GM19372 (cell line): ENCODE measurements around the gene TUBB.

Experiments
- ATAC-seq: cut with Tn5 transposase; IDR thresholded peaks from one replicate; pipeline ENCODE4 v1.9.1; 2021; ENCODE audit warnings: mild to moderate bottlenecking, low read depth, moderate library complexity; ENCODE audit not compliant: unreplicated experiment

Gene TUBB

GRCh38 chr6:30686908-30687658, 33.1 kb upstream of the TUBB start:
- peak; percentile 52 for ATAC-seq

GRCh38 chr6:30687659-30688431, 32.3 kb upstream of the TUBB start:
- no peak for ATAC-seq

- no peak for ATAC-seq
These were observed 31.6 kb upstream of the TUBB start for GRCh38 chr6:30688569-30688968.

GRCh38 chr6:30689022-30689865, 30.9 kb upstream of the TUBB start:
- ATAC-seq = no peak

GRCh38 chr6:30689985-30690384, 30.2 kb upstream of the TUBB start:
- ATAC-seq = no peak

GRCh38 chr6:30690403-30691207, 29.5 kb upstream of the TUBB start, which contains the start of gene NRM:
TSS of gene NRM (minus strand) at chr6:30690984. CDS start at chr6:30690974, 10 bp downstream.
- no peak for ATAC-seq

GRCh38 chr6:30691208-30691847, 28.8 kb upstream of the TUBB start:
- ATAC-seq = no peak

GRCh38 chr6:30696432-30696831, 23.7 kb upstream of the TUBB start:
- no peak for ATAC-seq

- ATAC-seq = no peak
These were observed 19.8 kb upstream of the TUBB start for GRCh38 chr6:30700340-30700739.

- ATAC-seq = no peak
These were observed 17.1 kb upstream of the TUBB start for GRCh38 chr6:30703011-30703410.

- ATAC-seq = no peak
These were observed 16.3 kb upstream of the TUBB start for GRCh38 chr6:30703821-30704220.

- ATAC-seq = no peak
These were observed 14.5 kb upstream of the TUBB start for GRCh38 chr6:30705620-30706019.

GRCh38 chr6:30707281-30707850, 12.8 kb upstream of the TUBB start:
- ATAC-seq = no peak

- no peak for ATAC-seq
These were observed 10.9 kb upstream of the TUBB start for GRCh38 chr6:30709101-30709868.

- peak; percentile 60 for ATAC-seq
These were observed 8.3 kb upstream of the TUBB start for GRCh38 chr6:30711758-30712380.

GRCh38 chr6:30712441-30712945, 7.7 kb upstream of the TUBB start:
- no peak for ATAC-seq

- no peak for ATAC-seq
These were observed 5.9 kb upstream of the TUBB start for GRCh38 chr6:30714263-30714662.

- ATAC-seq = no peak
These were observed 3.3 kb upstream of the TUBB start for GRCh38 chr6:30716879-30717128.
